OCI-LY1 (cell line): Measurements from ENCODE around the gene CAMTA1.

Experiments
- H2AFZ ChIP-seq: fragments of 200-600 bp; sonication (generic), shearing (Covaris generic); 2 replicates; pipeline ENCODE4 v1.6.0; 2014; ENCODE audit warnings: antibody characterized with exemption, mild to moderate bottlenecking, low read length
- H3F3A ChIP-seq: fragments of 200-600 bp; sonication (generic), shearing (Covaris generic); 2 replicates; pipeline ENCODE4 v1.6.0; 2014; ENCODE audit warnings: mild to moderate bottlenecking, antibody characterized with exemption, low read length, moderate library complexity; ENCODE audit not compliant: insufficient read depth
- H3K27ac ChIP-seq: fragments of 200-600 bp; sonication (generic); 2 replicates; pipeline ENCODE4 v1.5.1; 2014; ENCODE audit warnings: low read length, mixed run types, mild to moderate bottlenecking, low read depth; ENCODE audit not compliant: poor library complexity, severe bottlenecking
- H3K27me3 ChIP-seq: fragments of 200-600 bp; sonication (generic); 2 replicates; pipeline ENCODE4 v1.6.0; 2014; ENCODE audit warnings: antibody characterized with exemption, mild to moderate bottlenecking, low read length, moderate library complexity; ENCODE audit not compliant: insufficient read depth
- H3K36me3 ChIP-seq: fragments of 200-600 bp; sonication (generic); 2 replicates; pipeline ENCODE4 v1.6.1; 2014; ENCODE audit warnings: mild to moderate bottlenecking, antibody characterized with exemption, low read length, moderate library complexity, mixed read lengths; ENCODE audit not compliant: insufficient read depth
- H3K4me1 ChIP-seq: fragments of 200-600 bp; sonication (generic); 2 replicates; pipeline ENCODE4 v1.5.1; 2014; ENCODE audit warnings: mild to moderate bottlenecking, low read length, moderate library complexity; ENCODE audit not compliant: insufficient read depth, severe bottlenecking
- H3K4me2 ChIP-seq: fragments of 200-600 bp; sonication (generic), shearing (Covaris generic); 2 replicates; pipeline ENCODE4 v1.6.1; 2014; ENCODE audit warnings: low read length
- H3K4me3 ChIP-seq: fragments of 200-600 bp; sonication (generic); 2 replicates; pipeline ENCODE4 v1.5.1; 2014; ENCODE audit warnings: low read length, low read depth, mild to moderate bottlenecking, mixed read lengths; ENCODE audit not compliant: poor library complexity, severe bottlenecking
- H3K79me2 ChIP-seq: fragments of 200-600 bp; shearing (Covaris generic); 2 replicates; pipeline ENCODE4 v1.6.1; 2016; ENCODE audit warnings: mixed run types, low read length, mixed read lengths; ENCODE audit not compliant: insufficient read depth
- H3K9ac ChIP-seq: fragments of 200-600 bp; sonication (generic), shearing (Covaris generic); 2 replicates; pipeline ENCODE4 v1.6.1; 2014; ENCODE audit warnings: mild to moderate bottlenecking, low read length, mixed read lengths
- H3K9me2 ChIP-seq: fragments of 200-600 bp; sonication (generic), shearing (Covaris generic); 2 replicates; pipeline ENCODE4 v1.6.1; 2014; ENCODE audit warnings: low read depth, mild to moderate bottlenecking, low read length, mixed read lengths
- H3K9me3 ChIP-seq: fragments of 200-600 bp; shearing (Covaris generic); 2 replicates; pipeline ENCODE4 v1.6.1; 2014; ENCODE audit warnings: low read length, mixed read lengths
- H4K20me1 ChIP-seq: fragments of 200-600 bp; sonication (generic), shearing (Covaris generic); 2 replicates; pipeline ENCODE4 v1.6.0; 2016; ENCODE audit warnings: mild to moderate bottlenecking, low read length; ENCODE audit not compliant: insufficient read depth
- CTCF ChIP-seq: fragments of 200-600 bp; sonication (generic), shearing (Covaris generic); IDR thresholded peaks from 2 replicates; pipeline ENCODE4 v1.5.1; 2017; ENCODE audit warnings: mild to moderate bottlenecking, antibody characterized with exemption, low read length, moderate library complexity, mixed read lengths
- EZH2 ChIP-seq: fragments of 200-600 bp; sonication (generic), shearing (Covaris generic); IDR thresholded peaks from 2 replicates; pipeline ENCODE4 v1.8.0; 2017; ENCODE audit warnings: borderline replicate concordance, mixed run types, mild to moderate bottlenecking, antibody characterized with exemption, low read length, moderate library complexity, mixed read lengths

CAMTA1 gene

DNA sequence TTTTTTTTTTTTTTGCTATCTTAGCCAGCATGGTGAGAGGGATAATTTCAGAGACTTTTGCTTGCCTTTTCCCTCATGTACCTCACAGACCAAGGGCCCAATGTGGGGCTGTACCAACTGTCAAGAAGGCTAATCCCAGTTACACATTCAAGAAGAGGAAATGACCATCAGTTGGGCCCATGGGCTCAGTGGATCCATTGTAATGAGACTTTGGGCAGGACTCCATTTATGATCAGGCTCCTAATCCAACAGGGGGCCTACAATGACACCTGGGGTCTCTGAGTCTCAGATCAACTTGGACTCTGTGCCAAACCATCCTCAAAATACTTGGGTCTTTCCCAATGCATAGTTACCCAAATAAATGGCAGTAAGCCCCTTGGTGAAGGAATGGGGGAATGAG, 535.4 kb downstream of the CAMTA1 start:
- Histone ChIP-seq H3K4me3 (no peak overlapping the region), H3K9me2 (no peaks in the 10 kb centered on the region), H3K4me1 (no peaks in the 10 kb centered on the region), H3K27me3 (no peaks in the 10 kb centered on the region), H3K79me2 (no peaks in the 10 kb centered on the region), H3K9me3 (no peaks in the 10 kb centered on the region), H3K27ac (no peak overlapping the region), H3K4me2 (no peak overlapping the region), H3K36me3 (no peaks in the 10 kb centered on the region), H3K9ac (no peak overlapping the region), H4K20me1 (no peaks in the 10 kb centered on the region), H2AFZ (no peak overlapping the region), H3F3A (no peaks in the 10 kb centered on the region)
- TF ChIP-seq EZH2: no peak

- Histone ChIP-seq H4K20me1 (no peaks in the 10 kb centered on the region), H3F3A (no peaks in the 10 kb centered on the region), H3K4me1 (no peaks in the 10 kb centered on the region), H3K9ac (no peak overlapping the region), H3K27me3 (no peaks in the 10 kb centered on the region), H3K4me3 (no peak overlapping the region), H3K79me2 (no peaks in the 10 kb centered on the region), H3K27ac (no peak overlapping the region), H3K9me3 (no peaks in the 10 kb centered on the region), H3K36me3 (no peaks in the 10 kb centered on the region), H3K4me2 (no peak overlapping the region), H3K9me2 (no peaks in the 10 kb centered on the region), H2AFZ (no peak overlapping the region)
- TF ChIP-seq EZH2 (no peak), CTCF (no peak)
Observed at GRCh38 chr1:7322283-7322785, 537.1 kb downstream of the CAMTA1 start.

- no peaks in the 10 kb centered on the region for H3K27me3 ChIP-seq
- H4K20me1 ChIP-seq: no peaks in the 10 kb centered on the region
- no peak overlapping the region for H3K4me2 ChIP-seq
- no peaks in the 10 kb centered on the region for H3K4me1 ChIP-seq
- H3K9me3 ChIP-seq: no peaks in the 10 kb centered on the region
- H2AFZ ChIP-seq: no peak overlapping the region
- no peaks in the 10 kb centered on the region for H3F3A ChIP-seq
- no peak overlapping the region for H3K9ac ChIP-seq
- no peak overlapping the region for H3K4me3 ChIP-seq
- no peak for TF ChIP-seq EZH2
- no peak for TF ChIP-seq CTCF
- H3K27ac ChIP-seq: no peak overlapping the region
- H3K79me2 ChIP-seq: no peaks in the 10 kb centered on the region
- no peaks in the 10 kb centered on the region for H3K36me3 ChIP-seq
- no peaks in the 10 kb centered on the region for H3K9me2 ChIP-seq
Observed at GRCh38 chr1:7322912-7323311, 537.7 kb downstream of the CAMTA1 start.

GRCh38 chr1:7325254-7325653, 540.0 kb downstream of the CAMTA1 start:
- Histone ChIP-seq H3K27ac (no peak overlapping the region), H3K9me3 (no peaks in the 10 kb centered on the region), H3K4me1 (no peaks in the 10 kb centered on the region), H3K9me2 (no peaks in the 10 kb centered on the region), H3K4me3 (no peak overlapping the region), H2AFZ (no peak overlapping the region), H3K9ac (no peak overlapping the region), H3K36me3 (no peaks in the 10 kb centered on the region), H3K27me3 (no peaks in the 10 kb centered on the region), H3F3A (no peaks in the 10 kb centered on the region), H3K4me2 (no peak overlapping the region), H3K79me2 (no peaks in the 10 kb centered on the region), H4K20me1 (no peaks in the 10 kb centered on the region)
- TF ChIP-seq EZH2: no peak
- no peak for TF ChIP-seq CTCF
